ENCODE results near the gene UBE2M.

Gene UBE2M

GRCh38 chr19:58535857-58536256 lies 22.6 kb downstream of the UBE2M start:
- H3K9me3 ChIP-seq (ENCODE audit: control insufficient read depth, low read length) = no peaks in the 10 kb centered on the region
- H3K79me2 ChIP-seq = no peaks in the 10 kb centered on the region
- H3K4me1 ChIP-seq = no peaks in the 10 kb centered on the region
- H3K9ac ChIP-seq = no peak overlapping the region
- H3K4me2 ChIP-seq (ENCODE audit: low read length) = no peak overlapping the region
- H3K36me3 ChIP-seq (ENCODE audit: control insufficient read depth, insufficient read depth, low read length) = no peaks in the 10 kb centered on the region
- H3K27me3 ChIP-seq (ENCODE audit: control insufficient read depth, insufficient read depth, low read length) = no peaks in the 10 kb centered on the region
- no peak for TF ChIP-seq CTCF (IDR thresholded peaks at IDR 0.05)
- H2AFZ ChIP-seq = no peak overlapping the region
- no peak overlapping the region for H3K27ac ChIP-seq
- no peak overlapping the region for H3K4me3 ChIP-seq (ENCODE audit: low read depth, low read length)

- Histone ChIP-seq H2AFZ (no peak overlapping the region), H3K27me3 (ENCODE audit: control insufficient read depth, insufficient read depth, low read length) (no peaks in the 10 kb centered on the region), H3K36me3 (ENCODE audit: control insufficient read depth, insufficient read depth, low read length) (no peaks in the 10 kb centered on the region), H3K4me3 (ENCODE audit: low read depth, low read length) (no peak overlapping the region), H3K27ac (no peak overlapping the region), H3K4me1 (no peaks in the 10 kb centered on the region), H3K79me2 (no peaks in the 10 kb centered on the region), H3K4me2 (ENCODE audit: low read length) (no peak overlapping the region), H3K9ac (no peak overlapping the region), H3K9me3 (ENCODE audit: control insufficient read depth, low read length) (no peaks in the 10 kb centered on the region)
- no peak for TF ChIP-seq CTCF (IDR thresholded peaks at IDR 0.05)
Measured at GRCh38 chr19:58531034-58531840, 27.2 kb downstream of the UBE2M start.

GRCh38 chr19:58529405-58529804 lies 29.0 kb downstream of the UBE2M start:
- H3K27me3 ChIP-seq (ENCODE audit: control insufficient read depth, insufficient read depth, low read length) = no peaks in the 10 kb centered on the region
- H3K27ac ChIP-seq = no peak overlapping the region
- H3K4me3 ChIP-seq (ENCODE audit: low read depth, low read length) = no peak overlapping the region
- no peak overlapping the region for H3K4me2 ChIP-seq (ENCODE audit: low read length)
- H3K9me3 ChIP-seq (ENCODE audit: control insufficient read depth, low read length) = no peaks in the 10 kb centered on the region
- H3K4me1 ChIP-seq = no peaks in the 10 kb centered on the region
- no peak overlapping the region for H2AFZ ChIP-seq
- no peaks in the 10 kb centered on the region for H3K79me2 ChIP-seq
- H3K9ac ChIP-seq = no peak overlapping the region
- no peaks in the 10 kb centered on the region for H3K36me3 ChIP-seq (ENCODE audit: control insufficient read depth, insufficient read depth, low read length)
- TF ChIP-seq CTCF (IDR thresholded peaks at IDR 0.05) = no peak

- no peaks in the 10 kb centered on the region for H3K9me3 ChIP-seq (ENCODE audit: control insufficient read depth, low read length)
- H2AFZ ChIP-seq = no peak overlapping the region
- no peaks in the 10 kb centered on the region for H3K36me3 ChIP-seq (ENCODE audit: control insufficient read depth, insufficient read depth, low read length)
- H3K9ac ChIP-seq = no peak overlapping the region
- peaks cover 8% of the 10 kb centered on the region for H3K4me1 ChIP-seq
- no peak overlapping the region for H3K4me3 ChIP-seq (ENCODE audit: low read depth, low read length)
- H3K27ac ChIP-seq = no peak overlapping the region
- no peak overlapping the region for H3K4me2 ChIP-seq (ENCODE audit: low read length)
- no peak for TF ChIP-seq CTCF (IDR thresholded peaks at IDR 0.05)
- H3K79me2 ChIP-seq = peaks cover 4% of the 10 kb centered on the region
- H3K27me3 ChIP-seq (ENCODE audit: control insufficient read depth, insufficient read depth, low read length) = no peaks in the 10 kb centered on the region
Measured at GRCh38 chr19:58522709-58523108, 35.7 kb downstream of the UBE2M start.

GRCh38 chr19:58521651-58522050 lies 36.8 kb downstream of the UBE2M start:
- Histone ChIP-seq H3K4me3 (ENCODE audit: low read depth, low read length) (no peak overlapping the region), H3K9ac (no peak overlapping the region), H3K79me2 (peaks cover 15% of the 10 kb centered on the region), H3K9me3 (ENCODE audit: control insufficient read depth, low read length) (no peaks in the 10 kb centered on the region), H3K27ac (no peak overlapping the region), H3K4me1 (peaks cover 8% of the 10 kb centered on the region), H3K27me3 (ENCODE audit: control insufficient read depth, insufficient read depth, low read length) (no peaks in the 10 kb centered on the region), H3K4me2 (ENCODE audit: low read length) (no peak overlapping the region), H2AFZ (no peak overlapping the region), H3K36me3 (ENCODE audit: control insufficient read depth, insufficient read depth, low read length) (no peaks in the 10 kb centered on the region)
- no peak for TF ChIP-seq CTCF (IDR thresholded peaks at IDR 0.05)
